ENCODE results near the gene CLDN6. TPM values are rescaled to one million over a fixed set of nuclear protein-coding genes. Genes with fewer than 3 reads are reported as not detected.

The CLDN6 gene, protein sequence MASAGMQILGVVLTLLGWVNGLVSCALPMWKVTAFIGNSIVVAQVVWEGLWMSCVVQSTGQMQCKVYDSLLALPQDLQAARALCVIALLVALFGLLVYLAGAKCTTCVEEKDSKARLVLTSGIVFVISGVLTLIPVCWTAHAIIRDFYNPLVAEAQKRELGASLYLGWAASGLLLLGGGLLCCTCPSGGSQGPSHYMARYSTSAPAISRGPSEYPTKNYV
- not detected in 2 replicates for total RNA-seq (2014; rRNA removed; shearing (Covaris generic); ENCODE audit: low replicate concordance)

DNA sequence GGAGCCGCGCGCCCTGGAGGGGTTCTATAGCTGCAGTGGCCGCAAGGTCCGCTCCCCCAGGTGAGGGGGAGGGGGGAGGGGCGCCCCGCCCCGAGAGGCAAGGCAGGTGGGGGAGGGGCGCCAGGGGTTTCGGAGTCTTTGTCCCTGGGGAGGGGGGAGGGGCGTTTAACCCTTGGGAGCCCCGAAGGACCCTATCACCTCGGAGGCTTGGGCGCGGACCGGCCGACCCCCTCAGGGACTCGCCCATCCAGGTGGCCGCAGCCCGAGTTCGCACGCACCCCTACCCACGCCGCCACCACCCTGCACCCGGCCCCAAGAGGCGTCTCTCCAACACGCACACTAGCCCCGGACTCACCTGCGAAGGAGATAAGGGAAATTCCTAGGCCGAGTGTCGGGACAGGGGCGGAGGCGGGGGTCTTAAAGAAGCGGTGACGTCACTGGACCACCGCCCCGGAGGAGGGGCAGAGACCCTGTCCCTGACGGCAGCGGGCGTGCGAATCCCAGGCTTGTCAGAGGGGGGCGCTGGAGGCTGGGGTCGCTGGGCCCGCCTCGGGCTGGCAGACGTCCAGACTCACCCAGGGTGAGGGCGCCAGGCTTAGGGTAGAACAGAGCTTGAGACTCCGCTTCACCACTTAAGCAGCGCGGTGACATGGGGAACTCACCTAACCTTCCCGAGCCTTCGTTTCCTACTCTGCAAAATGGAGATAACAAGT is at the start of gene CLDN6:
TSS of gene CLDN6 (minus strand) at position 390 of the 713 bp plus-strand sequence. CDS start 2,162 bp downstream, outside the sequence.
- DNase-seq: peak; percentile 65
- Histone ChIP-seq H3K9me2 (replicated peaks; ENCODE audit: insufficient read depth, low read length) (no peaks in the 10 kb centered on the region), H3K27ac (ENCODE audit: low read length) (no peak within 1 kb of the TSS), H3K9me3 (ENCODE audit: low read length) (no peaks in the 10 kb centered on the region), H3K36me3 (ENCODE audit: insufficient read depth, low read length) (no peaks in the 10 kb centered on the region), H2AFZ (ENCODE audit: low read length) (no peak within 1 kb of the TSS), H3K79me2 (ENCODE audit: low read length) (no peaks in the 10 kb centered on the region), H3K4me1 (ENCODE audit: low read length) (peaks cover 29% of the 10 kb centered on the region), H3K4me2 (ENCODE audit: low read depth, low read length, poor library complexity, severe bottlenecking) (no peak within 1 kb of the TSS), H4K20me1 (ENCODE audit: insufficient read depth, low read depth, low read length) (no peaks in the 10 kb centered on the region), H3K4me3 (ENCODE audit: low read length) (no peak within 1 kb of the TSS), H3K9ac (ENCODE audit: low read length) (no peak within 1 kb of the TSS), H3K27me3 (ENCODE audit: low read length) (no peaks in the 10 kb centered on the region)

DNA sequence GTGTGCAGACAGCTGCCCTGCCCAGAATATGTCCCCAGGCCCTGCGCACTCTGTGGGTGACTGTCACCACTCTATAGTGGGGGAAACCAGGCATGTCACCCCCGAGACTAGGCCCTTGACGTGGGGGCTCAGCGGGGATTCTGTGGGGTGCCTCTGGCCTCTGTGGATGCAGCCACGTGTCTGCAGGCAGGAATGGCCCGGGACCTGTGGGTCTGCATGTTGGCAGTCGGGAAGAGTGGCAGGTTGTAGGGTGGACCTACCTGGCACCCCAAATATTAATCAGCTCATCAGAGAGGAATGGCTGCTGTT is 48.4 kb upstream of the CLDN6 start:
- Histone ChIP-seq H3K27ac (ENCODE audit: low read length) (no peak overlapping the region), H3K4me1 (ENCODE audit: low read length) (no peaks in the 10 kb centered on the region), H3K9ac (ENCODE audit: low read length) (no peak overlapping the region), H3K9me3 (ENCODE audit: low read length) (no peaks in the 10 kb centered on the region), H3K4me3 (ENCODE audit: low read length) (no peak overlapping the region), H3K4me2 (ENCODE audit: low read depth, low read length, poor library complexity, severe bottlenecking) (no peak overlapping the region), H3K9me2 (replicated peaks; ENCODE audit: insufficient read depth, low read length) (no peaks in the 10 kb centered on the region), H3K36me3 (ENCODE audit: insufficient read depth, low read length) (no peaks in the 10 kb centered on the region), H4K20me1 (ENCODE audit: insufficient read depth, low read depth, low read length) (no peaks in the 10 kb centered on the region), H3K79me2 (ENCODE audit: low read length) (no peaks in the 10 kb centered on the region), H3K27me3 (ENCODE audit: low read length) (no peaks in the 10 kb centered on the region), H2AFZ (ENCODE audit: low read length) (no peak overlapping the region)
- DNase-seq: no peak

DNA sequence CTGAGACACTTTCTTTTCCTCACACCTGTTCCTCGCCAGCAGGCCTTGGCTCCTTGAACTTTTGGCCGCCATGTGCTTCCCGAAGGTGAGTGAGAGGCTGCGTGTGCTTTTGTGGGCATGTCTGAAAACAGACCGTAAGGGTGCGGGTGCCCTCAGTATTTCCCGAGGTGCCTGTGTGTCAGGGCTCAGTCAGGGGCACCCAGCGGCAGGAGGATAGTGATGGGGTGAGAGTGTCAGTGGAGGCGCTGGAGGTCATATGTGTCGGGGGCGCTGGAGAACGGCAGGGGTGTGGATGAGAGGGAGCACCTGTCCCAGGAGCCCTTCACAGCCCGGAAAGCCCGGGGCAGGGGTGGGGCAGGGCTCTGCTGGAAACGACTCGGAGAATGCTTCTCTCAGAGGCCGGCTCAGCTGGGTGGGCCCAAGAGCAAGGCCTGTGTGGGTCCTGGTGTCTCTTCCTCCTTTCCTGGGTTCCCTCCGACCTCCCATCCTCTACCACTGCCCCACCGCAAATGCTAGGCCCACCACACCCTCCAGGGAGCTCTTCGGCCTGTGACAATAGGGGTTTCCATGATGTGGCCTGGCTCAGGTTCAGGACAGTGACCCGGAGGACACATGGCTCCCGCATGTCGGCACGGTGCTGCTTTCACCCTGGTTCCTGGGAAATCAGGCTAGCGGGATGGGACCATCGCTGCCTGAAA is 47.9 kb upstream of the CLDN6 start:
- Histone ChIP-seq H3K27me3 (ENCODE audit: low read length) (no peaks in the 10 kb centered on the region), H3K9ac (ENCODE audit: low read length) (no peak overlapping the region), H3K79me2 (ENCODE audit: low read length) (no peaks in the 10 kb centered on the region), H3K27ac (ENCODE audit: low read length) (no peak overlapping the region), H3K9me3 (ENCODE audit: low read length) (no peaks in the 10 kb centered on the region), H3K4me1 (ENCODE audit: low read length) (no peaks in the 10 kb centered on the region), H3K9me2 (replicated peaks; ENCODE audit: insufficient read depth, low read length) (no peaks in the 10 kb centered on the region), H3K4me3 (ENCODE audit: low read length) (no peak overlapping the region), H4K20me1 (ENCODE audit: insufficient read depth, low read depth, low read length) (no peaks in the 10 kb centered on the region), H3K4me2 (ENCODE audit: low read depth, low read length, poor library complexity, severe bottlenecking) (no peak overlapping the region), H2AFZ (ENCODE audit: low read length) (no peak overlapping the region), H3K36me3 (ENCODE audit: insufficient read depth, low read length) (no peaks in the 10 kb centered on the region)
- DNase-seq: no peak

DNA sequence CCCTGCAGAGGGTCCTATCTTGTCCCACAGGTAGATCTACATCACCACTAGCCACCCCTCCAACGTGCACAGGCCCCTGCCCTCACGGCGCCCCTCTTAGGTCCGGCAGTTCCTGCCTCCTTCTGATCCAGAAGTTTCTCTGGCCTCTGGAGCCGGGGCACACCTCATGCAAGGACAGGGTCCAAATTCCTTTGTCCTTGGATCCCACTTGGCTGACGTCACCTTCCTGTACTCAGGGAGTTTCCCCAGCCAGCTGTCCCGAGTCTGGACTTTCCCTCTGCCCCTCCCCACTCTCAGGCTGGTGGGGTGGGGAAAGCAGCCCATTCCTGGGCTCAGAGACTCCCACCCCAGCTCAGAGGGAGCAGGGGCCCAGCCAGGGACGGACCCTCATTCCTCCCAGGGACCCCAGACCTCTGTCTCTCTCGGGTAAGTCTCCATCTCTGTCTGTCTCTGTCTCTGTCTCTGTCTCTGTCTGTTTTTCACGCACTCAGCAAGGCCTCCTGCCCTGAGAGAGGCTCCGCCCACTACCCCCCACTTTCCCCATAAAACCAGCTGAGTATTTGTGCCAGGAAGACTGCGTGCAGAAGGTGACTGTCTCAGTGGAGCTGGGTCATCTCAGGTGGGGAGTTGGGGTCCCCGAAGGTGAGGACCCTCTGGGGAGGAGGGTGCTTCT is 47.2 kb upstream of the CLDN6 start, which contains the start of gene IL32:
TSS of gene IL32 (plus strand) at position 572 of the 673 bp plus-strand sequence. CDS start 172 bp downstream, outside the sequence.
- Histone ChIP-seq H3K9ac (ENCODE audit: low read length) (no peak within 1 kb of the TSS), H3K4me2 (ENCODE audit: low read depth, low read length, poor library complexity, severe bottlenecking) (no peak within 1 kb of the TSS), H3K27me3 (ENCODE audit: low read length) (no peaks in the 10 kb centered on the region)

DNA sequence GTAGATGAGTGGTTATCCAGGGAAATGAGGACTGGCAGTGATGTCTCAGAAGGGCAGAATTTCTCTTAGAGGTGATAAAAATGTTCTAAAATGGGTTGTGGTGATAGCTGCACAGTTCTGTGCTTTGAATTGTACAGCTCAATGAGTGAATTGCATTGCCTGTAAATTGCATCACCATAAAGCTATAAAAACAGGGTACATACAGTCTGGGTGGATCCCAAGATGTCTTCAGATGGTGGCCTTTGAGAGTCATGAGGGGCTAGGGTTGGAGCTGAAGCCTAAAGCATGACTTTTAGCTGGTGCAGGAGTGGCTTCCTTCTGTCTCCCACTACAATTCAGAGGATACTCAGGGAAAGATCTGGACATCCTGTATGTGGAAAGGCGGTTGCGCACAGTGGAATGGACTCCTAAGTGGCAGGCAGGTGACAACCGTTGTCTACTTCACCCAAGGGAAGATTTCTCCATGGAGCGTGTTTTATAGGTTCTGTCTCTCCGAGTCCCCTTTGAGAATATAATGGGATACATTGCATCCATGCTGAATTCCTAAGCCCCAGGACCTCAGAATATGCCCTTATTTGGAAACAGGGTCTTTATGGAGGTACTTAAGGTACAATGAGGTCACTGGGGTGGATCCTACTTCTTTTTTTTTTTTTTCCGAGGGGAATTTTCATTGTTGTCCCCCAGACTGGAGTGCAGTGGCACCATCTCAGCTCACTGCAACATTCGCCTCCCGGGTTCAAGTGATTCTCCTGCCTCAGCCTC is 45.8 kb upstream of the CLDN6 start:
- peaks cover 5% of the 10 kb centered on the region for H3K4me1 ChIP-seq (ENCODE audit: low read length)
- DNase-seq: no peak
- H3K9me3 ChIP-seq (ENCODE audit: low read length): no peaks in the 10 kb centered on the region
- no peaks in the 10 kb centered on the region for H3K79me2 ChIP-seq (ENCODE audit: low read length)
- no peak overlapping the region for H2AFZ ChIP-seq (ENCODE audit: low read length)
- no peak overlapping the region for H3K4me3 ChIP-seq (ENCODE audit: low read length)
- H3K27me3 ChIP-seq (ENCODE audit: low read length): no peaks in the 10 kb centered on the region
- H3K36me3 ChIP-seq (ENCODE audit: insufficient read depth, low read length): no peaks in the 10 kb centered on the region
- no peaks in the 10 kb centered on the region for H4K20me1 ChIP-seq (ENCODE audit: insufficient read depth, low read depth, low read length)
- no peak overlapping the region for H3K27ac ChIP-seq (ENCODE audit: low read length)
- H3K9me2 ChIP-seq (replicated peaks; ENCODE audit: insufficient read depth, low read length): no peaks in the 10 kb centered on the region
- H3K4me2 ChIP-seq (ENCODE audit: low read depth, low read length, poor library complexity, severe bottlenecking): no peak overlapping the region
- no peak overlapping the region for H3K9ac ChIP-seq (ENCODE audit: low read length)

More for the DNA sequence above, 47.2 kb upstream of the CLDN6 start, which contains the start of gene IL32:
- no peaks in the 10 kb centered on the region for H3K9me3 ChIP-seq (ENCODE audit: low read length)
- no peak for DNase-seq
- no peak within 1 kb of the TSS for H3K27ac ChIP-seq (ENCODE audit: low read length)
- H2AFZ ChIP-seq (ENCODE audit: low read length): no peak within 1 kb of the TSS
- no peaks in the 10 kb centered on the region for H4K20me1 ChIP-seq (ENCODE audit: insufficient read depth, low read depth, low read length)
- no peaks in the 10 kb centered on the region for H3K36me3 ChIP-seq (ENCODE audit: insufficient read depth, low read length)
- H3K79me2 ChIP-seq (ENCODE audit: low read length): no peaks in the 10 kb centered on the region
- H3K4me1 ChIP-seq (ENCODE audit: low read length): no peaks in the 10 kb centered on the region
- H3K9me2 ChIP-seq (replicated peaks; ENCODE audit: insufficient read depth, low read length): no peaks in the 10 kb centered on the region
- no peak within 1 kb of the TSS for H3K4me3 ChIP-seq (ENCODE audit: low read length)

DNA sequence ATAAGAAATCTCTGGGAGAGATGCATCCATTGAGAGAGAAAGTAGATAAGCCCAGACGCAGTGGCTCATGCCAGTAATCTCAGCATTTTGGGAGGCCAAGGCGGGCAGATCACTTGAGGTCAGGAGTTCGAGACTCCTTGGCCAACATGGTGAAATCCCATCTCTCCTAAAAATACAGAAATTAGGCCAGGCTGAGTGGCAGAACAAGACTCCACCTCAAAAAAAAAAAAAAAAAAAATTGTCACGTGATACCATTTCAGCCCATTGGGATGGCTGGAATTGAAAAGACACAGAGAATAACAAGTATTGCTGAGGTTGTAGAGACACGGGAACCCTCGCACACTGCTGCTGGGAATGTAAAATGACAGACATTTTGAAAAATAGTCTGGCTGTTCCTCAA is 44.6 kb upstream of the CLDN6 start:
- no peaks in the 10 kb centered on the region for H3K27me3 ChIP-seq (ENCODE audit: low read length)
- no peaks in the 10 kb centered on the region for H3K9me3 ChIP-seq (ENCODE audit: low read length)
- DNase-seq: no peak
- no peak overlapping the region for H3K27ac ChIP-seq (ENCODE audit: low read length)
- H3K4me3 ChIP-seq (ENCODE audit: low read length): no peak overlapping the region
- H3K79me2 ChIP-seq (ENCODE audit: low read length): no peaks in the 10 kb centered on the region
- 0 out of 2 replicates have a peak, but pooled peaks cover 9% of the 10 kb centered on the region for H4K20me1 ChIP-seq (ENCODE audit: insufficient read depth, low read depth, low read length)
- H3K4me1 ChIP-seq (ENCODE audit: low read length): peaks cover 11% of the 10 kb centered on the region
- no peaks in the 10 kb centered on the region for H3K9me2 ChIP-seq (replicated peaks; ENCODE audit: insufficient read depth, low read length)
- no peak overlapping the region for H3K9ac ChIP-seq (ENCODE audit: low read length)
- H3K4me2 ChIP-seq (ENCODE audit: low read depth, low read length, poor library complexity, severe bottlenecking): no peak overlapping the region
- H2AFZ ChIP-seq (ENCODE audit: low read length): no peak overlapping the region
- H3K36me3 ChIP-seq (ENCODE audit: insufficient read depth, low read length): no peaks in the 10 kb centered on the region

DNA sequence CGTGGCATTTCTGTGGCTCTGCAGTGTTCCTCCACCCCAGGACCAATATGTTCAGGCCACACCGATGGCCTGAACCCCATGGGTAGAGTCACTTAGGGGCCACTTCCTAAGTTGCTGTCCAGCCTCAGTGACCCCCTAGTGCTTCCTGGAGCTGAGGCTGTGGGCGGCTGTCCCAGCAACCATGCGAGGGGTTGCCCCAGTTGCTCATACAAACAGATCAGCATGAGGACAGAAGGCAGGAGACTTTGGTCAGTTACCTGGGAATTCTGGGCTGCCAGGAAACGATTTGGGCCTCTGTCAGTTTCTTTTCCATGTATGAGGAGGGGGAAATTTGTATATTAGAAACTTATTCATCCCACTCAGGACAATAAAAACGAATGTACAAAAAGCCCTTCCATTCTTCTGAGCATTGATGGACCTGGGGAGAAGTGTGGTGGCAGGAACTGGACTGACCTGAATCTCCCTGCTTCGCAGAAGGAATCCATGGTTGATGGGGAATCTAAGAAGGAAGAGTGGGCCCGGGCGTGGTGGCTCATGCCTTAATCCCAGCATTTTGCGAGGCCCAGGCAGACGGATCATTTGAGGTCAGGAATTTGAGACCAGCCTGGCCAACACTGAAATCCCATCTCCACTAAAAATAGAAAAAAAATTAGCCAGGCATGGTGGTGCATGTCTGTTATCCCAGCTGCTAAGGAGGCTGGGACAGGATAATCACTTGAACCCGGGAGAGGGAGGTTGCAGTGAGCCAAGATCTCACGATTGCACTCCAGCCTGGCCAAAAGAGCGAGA is 42.5 kb upstream of the CLDN6 start:
- H3K4me2 ChIP-seq (ENCODE audit: low read depth, low read length, poor library complexity, severe bottlenecking): no peak overlapping the region
- no peak overlapping the region for H2AFZ ChIP-seq (ENCODE audit: low read length)
- DNase-seq: no peak
- no peaks in the 10 kb centered on the region for H3K9me3 ChIP-seq (ENCODE audit: low read length)
- no peak overlapping the region for H3K9ac ChIP-seq (ENCODE audit: low read length)
- no peak overlapping the region for H3K4me3 ChIP-seq (ENCODE audit: low read length)
- H3K27me3 ChIP-seq (ENCODE audit: low read length): no peaks in the 10 kb centered on the region
- no peaks in the 10 kb centered on the region for H3K36me3 ChIP-seq (ENCODE audit: insufficient read depth, low read length)
- peaks cover 11% of the 10 kb centered on the region for H3K4me1 ChIP-seq (ENCODE audit: low read length)
- no peak overlapping the region for H3K27ac ChIP-seq (ENCODE audit: low read length)
- no peaks in the 10 kb centered on the region for H3K79me2 ChIP-seq (ENCODE audit: low read length)
- H3K9me2 ChIP-seq (replicated peaks; ENCODE audit: insufficient read depth, low read length): no peaks in the 10 kb centered on the region
- 0 out of 2 replicates have a peak, but pooled peaks cover 11% of the 10 kb centered on the region for H4K20me1 ChIP-seq (ENCODE audit: insufficient read depth, low read depth, low read length)

Measured in Karpas-422 (cell line).